ENCODE results near the gene TMEM53.

Gene TMEM53

DNA sequence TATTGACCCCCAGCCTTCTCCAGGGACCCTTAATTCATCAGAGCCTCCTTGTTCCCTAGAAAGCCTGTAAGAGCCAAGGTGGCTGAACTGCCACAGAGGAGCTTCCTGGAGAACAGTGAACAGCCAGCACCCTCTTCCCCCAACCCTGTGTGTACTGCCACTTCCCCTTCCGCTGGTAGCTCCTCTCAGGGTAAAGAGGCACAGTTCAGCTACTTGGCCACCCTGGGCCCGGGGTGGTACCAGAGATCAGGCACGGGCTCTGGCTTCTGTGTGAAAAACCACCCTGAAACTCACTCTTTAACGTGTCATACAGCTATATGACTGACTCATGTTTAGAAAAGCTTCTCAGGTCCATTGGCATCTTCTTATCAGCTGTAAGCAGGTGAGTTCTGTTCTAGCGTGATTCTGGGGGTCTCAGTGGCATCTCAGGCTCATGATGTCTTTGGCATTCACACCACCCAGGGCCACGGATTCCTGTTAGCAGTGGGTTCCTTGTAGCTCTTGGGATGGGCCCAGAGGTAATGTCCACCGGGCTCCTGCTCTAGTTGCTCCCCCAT is 22.6 kb upstream of the TMEM53 start:
- DNase-seq, result no peak

DNA sequence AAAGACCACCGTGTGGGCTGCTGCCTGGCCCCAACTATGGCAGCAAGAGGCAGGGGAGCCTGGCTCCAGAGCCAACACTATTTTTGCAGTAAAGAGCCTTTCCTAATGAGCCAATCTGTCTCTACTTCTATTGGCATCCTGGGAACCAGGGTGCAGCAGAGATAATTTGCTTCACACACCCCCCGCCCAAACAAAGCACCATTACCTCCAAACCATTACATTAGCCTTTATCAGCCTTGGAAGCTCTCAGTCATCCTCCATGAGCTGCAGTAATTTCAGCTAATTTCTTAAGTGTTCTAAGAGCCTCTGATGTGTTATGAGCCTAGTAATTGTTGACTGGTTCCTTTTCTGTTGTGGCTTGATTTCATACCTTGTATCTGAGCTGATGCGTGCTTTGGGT is 21.8 kb upstream of the TMEM53 start:
- no peak for DNase-seq

DNA sequence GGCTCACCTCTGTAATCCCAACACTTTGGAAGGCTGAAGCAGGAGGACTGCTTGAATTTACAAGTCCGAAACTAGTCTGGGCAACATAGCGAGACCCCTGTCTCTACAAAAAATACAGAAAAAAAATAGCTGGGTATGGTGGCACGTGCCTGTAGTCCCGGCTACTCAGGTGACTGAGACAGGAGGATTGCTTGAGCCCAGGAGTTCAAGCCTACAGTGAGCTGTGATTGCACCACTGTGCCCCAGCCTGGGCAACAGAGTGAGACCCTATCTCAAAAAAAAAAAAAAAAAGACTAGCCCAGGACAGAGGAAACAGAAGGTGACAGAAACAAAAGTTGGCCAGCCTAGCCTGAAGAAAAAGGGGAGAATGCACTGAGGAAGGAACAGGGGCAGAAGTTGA is 21.4 kb upstream of the TMEM53 start:
- no peak for DNase-seq

GRCh38 chr1:44694863-44695478 is 20.7 kb upstream of the TMEM53 start:
- DNase-seq, result no peak

DNA sequence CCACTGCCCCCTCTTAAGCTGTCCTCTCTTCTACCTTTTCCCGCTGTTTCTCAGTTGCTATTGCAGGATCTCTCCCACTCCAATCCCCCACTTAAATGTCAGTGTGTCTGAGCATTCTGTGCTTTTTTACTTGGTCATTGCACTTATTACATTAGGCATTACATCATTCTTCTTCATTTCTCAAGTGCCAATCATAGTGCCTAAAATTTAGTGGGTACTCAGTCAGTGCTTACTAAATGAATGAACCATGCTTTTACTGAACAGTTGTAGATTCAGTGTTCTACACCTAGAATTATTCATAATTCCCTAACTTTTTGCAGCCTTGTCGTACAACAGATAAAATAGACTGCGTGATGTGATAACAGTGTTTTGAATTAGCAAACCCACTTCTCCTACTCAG is 19.6 kb upstream of the TMEM53 start:
- no peak for DNase-seq

- no peak for DNase-seq
Observed at GRCh38 chr1:44693159-44693558, 18.9 kb upstream of the TMEM53 start.

DNA sequence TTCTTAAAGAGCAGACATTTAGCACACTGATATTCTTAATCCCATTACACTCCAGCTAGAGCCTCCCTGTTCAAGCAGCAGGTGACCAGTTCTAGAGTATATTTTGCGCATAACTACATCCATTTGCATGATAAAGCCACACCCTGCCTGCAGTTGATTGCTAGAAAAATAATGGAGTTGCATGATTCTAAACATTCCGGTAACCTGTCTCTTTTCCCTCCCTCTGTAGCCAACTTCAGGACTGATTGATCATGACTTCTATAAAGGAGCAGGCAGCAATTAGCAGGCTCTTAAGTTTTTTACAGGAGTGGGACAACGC is 15.1 kb upstream of the TMEM53 start:
- no peak for DNase-seq

DNA sequence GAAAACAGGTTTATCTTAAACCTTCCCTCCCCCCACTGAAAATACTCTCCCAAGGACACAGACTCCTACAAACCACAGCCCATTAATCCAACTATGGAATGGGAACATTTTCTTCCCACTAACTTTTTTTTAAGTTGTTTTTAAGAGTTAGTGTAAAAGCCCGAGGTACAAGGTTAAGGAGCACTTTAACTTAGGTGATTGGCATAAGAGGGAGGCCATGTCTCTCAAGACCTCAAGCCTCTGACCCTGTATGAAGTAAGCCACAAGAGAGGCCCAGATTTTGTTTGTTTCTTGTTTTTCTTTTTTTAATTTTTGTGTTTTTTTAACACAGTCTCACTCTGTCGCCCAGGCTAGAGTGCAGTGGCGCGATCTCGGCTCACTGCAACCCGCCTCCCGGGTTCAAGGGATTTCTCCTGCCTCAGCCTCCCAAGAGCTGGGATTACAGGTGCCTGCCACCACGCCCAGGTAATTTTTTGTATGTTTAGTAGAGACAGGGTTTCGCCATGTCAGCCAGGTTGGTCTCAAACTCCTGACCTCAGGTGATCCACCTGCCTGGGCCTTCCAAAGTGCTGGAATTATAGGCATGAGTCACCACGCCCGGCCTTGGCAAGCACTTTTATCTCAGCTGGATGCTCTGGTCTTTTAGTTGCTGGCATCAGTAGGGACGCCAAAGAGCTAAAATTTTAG is 14.6 kb upstream of the TMEM53 start:
- DNase-seq, result no peak

GRCh38 chr1:44685881-44686280 is 11.6 kb upstream of the TMEM53 start:
- DNase-seq, result no peak

DNA sequence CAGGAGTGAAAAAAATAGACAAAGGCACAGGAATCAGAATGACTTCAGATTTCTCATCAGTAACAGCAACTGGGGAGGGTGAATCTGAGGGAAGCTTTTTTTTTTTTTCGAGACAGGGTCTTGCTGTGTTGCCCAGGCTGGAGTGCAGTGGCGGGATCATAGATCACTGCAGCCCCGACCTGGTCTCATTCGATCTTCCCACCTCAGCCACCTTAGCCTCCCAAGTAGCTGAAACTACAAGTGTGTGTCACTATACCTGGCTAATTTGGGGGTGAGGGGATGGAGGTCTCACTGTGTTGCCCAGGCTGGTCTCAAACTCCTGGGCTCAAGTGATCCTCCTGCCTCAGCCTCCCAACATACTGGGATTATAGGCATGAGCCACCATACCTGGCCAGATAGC is 10.9 kb upstream of the TMEM53 start:
- no peak for DNase-seq

- DNase-seq, result no peak
Observed at GRCh38 chr1:44684525-44684924, 10.2 kb upstream of the TMEM53 start.

DNA sequence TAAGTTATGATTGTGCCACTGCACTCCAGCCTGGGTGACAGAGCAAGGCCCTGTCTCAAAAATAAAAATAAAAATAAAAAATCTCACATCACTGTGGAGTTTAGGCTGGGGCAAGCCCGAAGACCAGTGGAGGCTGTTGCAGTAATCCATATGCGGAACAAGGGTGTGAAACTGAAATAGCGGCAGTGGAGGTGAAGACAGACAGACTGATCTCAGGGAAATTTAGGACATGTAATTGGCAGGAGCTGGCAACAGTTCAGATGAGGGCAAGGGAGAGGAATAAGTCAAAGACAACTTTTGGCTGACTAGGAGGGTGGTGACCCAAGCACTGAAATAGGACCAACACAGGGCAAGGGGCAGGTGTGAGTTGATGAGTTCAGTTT is 8.6 kb upstream of the TMEM53 start:
- no peak for DNase-seq

- DNase-seq, result no peak
Observed at GRCh38 chr1:44681905-44682882, 7.9 kb upstream of the TMEM53 start.

DNA sequence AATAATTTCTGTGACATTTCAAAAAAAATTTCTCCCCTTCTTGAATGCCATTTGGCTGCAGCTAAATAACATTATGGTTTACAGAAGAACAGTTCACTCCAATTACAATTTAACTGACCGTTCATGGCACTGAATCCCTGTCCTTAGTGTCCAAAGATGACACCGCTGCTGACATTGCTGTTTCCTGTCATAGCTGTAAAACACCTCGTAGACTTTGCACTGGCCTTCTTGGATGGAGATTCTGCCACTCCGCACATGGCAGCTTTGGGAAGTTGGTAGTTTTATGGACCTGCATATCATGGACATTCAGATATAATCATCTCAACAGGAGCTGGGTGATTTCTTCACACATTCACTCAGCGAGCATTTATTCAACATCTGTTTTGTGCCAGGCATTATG is 5.2 kb upstream of the TMEM53 start:
- DNase-seq, result no peak

GRCh38 chr1:44678626-44679025 is 4.3 kb upstream of the TMEM53 start:
- DNase-seq, result no peak

GRCh38 chr1:44678120-44678519 is 3.8 kb upstream of the TMEM53 start:
- DNase-seq, result no peak

DNA sequence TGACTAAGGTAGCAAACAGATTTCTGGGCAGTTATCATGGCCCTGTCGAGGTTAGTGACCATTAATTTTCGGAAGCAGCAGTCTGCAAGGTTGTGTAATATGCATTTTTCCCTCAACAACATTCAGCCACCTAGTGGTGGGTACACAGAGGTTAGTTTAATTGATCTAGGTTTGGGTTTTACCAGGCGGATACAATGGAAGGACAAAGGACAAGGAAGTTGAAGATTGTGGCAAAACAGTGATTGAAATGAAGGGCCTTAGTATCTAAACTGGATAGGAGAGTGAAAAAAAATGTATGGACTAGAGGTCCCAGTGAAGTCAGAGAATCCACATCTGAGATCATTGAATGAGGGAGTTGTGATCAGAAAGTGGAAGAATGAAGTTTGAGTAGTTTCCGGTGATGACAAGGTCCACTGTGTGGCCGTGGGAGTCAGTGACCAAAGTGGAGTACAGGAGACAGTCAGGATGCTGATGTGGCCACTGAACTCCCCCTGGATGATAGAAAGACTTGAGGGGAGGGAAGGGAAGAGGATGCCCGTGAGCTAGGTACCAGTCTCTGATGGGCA is 3.0 kb upstream of the TMEM53 start:
- no peak for DNase-seq

DNA sequence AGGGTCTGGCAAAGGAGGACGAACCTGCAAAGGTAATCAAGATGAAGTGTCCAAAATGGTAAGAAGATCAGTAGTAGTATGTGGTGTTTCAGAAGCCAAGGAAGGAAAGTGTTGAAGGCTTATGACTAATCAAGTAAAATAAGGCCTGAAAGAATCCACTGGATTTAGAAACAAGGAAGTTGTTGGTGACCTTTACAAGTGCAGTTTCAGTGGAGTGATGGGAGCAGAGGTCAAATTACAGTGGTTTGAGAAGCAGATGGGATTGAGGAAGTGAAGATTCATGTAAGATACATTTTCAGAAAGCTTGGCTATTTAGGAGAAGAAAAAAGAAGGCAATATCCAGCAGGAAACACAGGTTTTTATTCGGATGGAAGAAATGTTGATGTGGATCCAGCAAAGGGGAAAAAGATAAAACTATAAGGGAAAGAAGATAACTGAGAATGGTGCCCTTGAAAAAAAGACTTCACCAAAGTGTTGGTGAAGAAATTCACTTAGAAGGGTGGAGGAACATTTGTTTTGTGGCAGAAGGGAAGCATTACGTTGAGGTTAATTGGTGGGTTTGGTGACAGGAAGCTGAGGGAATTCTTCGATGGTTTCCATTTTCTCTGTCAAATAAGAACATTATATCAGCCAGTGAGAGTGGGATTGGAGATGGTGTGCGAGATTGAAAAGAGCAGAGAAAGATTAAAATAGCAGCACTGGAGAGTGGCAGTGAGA is 2.4 kb upstream of the TMEM53 start:
- no peak for DNase-seq

- no peak for DNase-seq
Observed at GRCh38 chr1:44675186-44675585, 905 bp upstream of the TMEM53 start.

DNA sequence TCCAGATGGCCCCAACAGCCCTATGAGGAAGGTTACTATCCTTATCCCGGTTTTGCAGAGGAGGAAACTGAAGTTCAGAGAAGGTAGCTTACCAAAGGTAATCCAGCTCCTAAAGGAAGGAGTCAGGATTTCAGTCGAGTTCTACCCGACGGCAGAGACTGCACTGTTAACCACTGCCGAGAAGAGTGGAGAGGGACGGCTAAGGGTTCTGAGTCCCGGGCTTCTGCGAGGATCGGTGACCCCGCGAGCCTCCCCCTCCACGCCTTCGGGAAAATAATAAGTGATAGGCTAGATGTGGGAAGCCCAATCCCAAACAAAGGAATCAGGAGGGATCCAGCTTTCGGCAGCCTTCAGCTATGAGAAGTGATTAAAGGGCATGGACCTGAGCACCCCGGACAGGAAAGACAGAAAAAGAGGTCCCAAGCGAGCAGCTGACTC is 587 bp downstream of the TMEM53 start:
- no peak for DNase-seq

DNA sequence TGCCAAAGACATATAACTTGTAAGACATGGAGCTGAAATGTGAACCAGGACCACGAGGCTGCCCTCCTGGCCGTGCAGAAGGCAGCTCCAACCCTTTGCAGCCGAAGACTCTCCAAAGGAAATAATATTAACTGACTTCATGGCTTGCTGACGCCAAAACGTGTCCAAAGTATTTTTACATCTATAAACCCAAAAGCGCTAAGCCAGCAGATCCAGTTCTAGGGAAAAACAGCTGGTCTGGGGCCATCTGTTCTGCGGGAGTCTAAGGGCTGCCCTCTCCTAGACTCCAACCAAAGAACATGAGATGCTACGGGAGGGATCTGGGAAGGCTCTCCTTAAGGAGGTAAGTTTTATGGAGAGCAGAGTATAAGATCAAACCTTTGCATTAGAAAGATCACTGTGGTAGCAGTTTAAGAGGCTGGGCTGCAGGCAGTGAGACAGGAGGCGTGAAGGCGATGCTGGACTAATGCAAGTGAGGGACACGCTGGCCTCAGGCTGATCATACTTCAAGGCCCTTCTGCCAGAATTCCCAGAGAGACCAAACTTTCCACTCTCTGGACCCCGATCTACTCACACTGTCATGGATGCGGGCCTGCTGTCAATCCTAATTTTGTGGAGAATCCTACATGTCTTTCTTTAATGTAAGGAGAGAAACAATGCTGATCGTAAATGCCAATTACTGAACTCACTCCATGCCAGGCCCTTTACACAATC is 1.2 kb downstream of the TMEM53 start:
- DNase-seq, result no peak

All from NCI-H748 treated with DMSO at 0.1 percent for 48 hours (cell line).